Stimulated activated CD4-positive, alpha-beta T cell treated with anti-CD3 and anti-CD28 coated beads, Interleukin-1b, Interleukin-23, amount 100 ng/mL, for 4 hours (primary cell): Measurements from ENCODE around the gene CDCP1.
A peak's percentile ranks its signal among the peaks of the same experiment; 100 is the strongest.
"Not testable (repeated sequence)": the region's sequence is repeated elsewhere in the genome, so short reads cannot be mapped to it uniquely, and the experiment has no call there.

Experiments used
- DNase-seq, 2 donors: peaks; one replicate each; pipeline ENCODE4 v3.0.0-alpha.2; 2020; ENCODE audit warnings: low read depth in 2 of 2

Gene CDCP1

DNA sequence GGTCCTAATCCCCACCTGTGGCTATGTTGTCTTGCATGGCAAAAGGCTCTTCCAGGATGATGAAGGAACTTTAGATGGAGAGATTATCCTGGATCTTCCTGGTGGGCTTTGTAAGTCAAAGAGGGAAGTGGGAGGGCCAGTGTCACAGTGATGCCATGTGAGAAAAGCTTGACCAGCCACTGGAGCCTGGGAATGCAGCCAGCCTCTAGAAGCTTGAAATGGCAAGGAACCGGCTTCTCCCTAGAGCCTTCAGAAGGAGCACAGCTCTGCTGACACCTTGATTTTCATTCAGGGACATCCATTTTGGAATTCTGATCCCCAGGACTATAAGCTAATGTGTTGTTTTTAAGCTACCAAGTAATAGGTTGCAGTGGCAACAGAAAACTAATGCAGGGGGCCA lies 61.8 kb downstream of the CDCP1 start:
- DNase-seq = no peak

DNA sequence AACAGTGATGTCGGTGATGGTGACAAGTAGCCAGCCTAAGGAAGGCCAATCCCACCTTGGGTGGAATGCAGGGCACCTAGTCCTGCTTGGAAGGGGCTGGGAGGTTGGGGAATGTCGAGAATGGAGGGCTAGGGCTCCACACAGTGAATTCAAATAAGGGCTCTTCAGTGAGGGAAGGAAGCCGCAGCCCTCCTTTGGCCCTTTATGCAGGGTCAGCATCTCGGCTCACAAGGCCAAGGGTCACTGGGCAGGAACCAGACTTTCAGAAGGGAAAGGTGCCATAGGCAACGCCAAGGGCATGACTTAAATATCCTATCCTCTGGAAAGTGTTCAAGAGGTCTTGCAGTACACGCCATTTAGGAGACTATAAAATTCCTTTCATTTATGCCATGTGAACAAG lies 63.2 kb downstream of the CDCP1 start:
- DNase-seq = no peak

DNA sequence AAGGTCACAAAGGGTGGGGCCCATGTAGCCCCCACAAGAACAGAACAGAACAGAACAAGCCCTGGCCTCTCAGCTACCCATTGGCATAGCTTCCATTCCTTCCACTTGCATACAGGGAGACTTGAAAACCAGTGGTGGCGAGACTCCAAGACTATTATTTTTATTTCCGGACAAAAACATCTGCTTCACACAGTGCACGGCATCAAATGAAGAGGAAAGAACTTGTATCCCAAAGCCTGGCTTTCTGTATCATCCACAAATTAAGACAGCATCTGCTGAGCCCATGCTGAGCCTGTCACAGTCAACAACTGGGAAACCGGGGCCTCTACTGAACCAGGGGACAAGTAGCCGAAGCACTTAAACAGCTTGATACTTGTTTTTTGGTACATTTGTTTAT lies 64.0 kb downstream of the CDCP1 start:
- DNase-seq = no peak

DNA sequence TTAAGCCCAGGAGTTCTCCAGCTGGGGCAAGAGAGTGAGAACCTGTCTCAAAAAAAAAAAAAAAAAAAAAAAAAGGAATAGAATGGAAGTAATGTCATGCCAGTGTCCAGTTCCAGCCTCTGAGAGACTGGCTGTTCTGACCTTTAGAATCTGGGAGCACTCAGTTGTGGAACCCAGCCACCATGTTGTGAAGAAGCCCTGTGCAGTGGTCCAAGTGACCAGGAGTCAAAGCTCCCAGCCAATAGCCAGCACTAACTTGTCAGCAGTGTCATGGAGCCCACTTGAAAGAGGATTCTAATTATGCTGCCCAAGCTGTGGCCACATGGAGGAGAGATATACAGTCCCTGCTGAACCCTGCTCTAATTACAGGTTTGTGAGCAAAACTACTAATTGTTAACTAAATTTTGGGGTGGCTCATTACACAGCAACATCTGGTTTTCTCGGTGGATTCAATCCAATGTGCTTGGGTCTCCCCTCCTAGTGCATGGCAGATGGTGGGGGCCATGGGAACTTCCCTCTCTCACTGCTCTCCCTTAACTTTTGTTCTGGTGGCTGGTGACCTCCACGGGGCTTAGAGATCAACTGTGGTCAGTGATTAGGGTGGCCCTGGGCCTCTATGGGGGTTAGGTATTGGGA lies 64.6 kb downstream of the CDCP1 start:
- DNase-seq = no peak

- DNase-seq = no peak
Observed at GRCh38 chr3:45080824-45081223, 65.4 kb downstream of the CDCP1 start.

- DNase-seq = no peak
Observed at GRCh38 chr3:45079715-45080114, 66.5 kb downstream of the CDCP1 start.

DNA sequence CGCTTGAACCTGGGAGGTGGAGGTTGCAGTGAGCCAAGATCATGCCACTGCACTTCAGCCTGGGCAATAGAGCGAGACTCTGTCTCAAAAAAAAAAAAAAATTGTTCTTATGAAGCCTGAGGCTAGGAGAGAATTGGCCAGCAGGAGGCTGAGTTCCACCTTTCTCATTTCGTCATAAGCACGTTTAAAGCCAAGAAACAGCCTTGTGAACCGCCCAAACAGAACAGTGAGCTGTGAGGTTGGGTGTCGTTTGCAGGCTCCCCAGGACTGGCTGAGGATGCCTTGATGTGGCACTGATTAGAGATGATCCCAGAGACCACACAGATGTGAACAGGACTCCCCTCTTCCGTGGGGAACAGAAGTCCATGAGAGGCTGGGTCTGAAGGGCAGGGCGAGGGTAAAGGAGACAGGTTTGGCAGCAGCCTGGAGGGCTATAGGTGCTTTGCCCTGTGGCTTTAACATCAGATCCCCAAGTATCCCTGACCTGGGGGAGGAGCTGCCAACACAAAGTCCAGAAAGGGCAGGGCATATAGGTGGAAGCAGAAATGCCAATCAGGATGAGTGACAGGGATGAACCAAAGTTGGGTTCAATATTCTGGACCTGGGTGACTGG lies 67.2 kb downstream of the CDCP1 start:
- DNase-seq = no peak

DNA sequence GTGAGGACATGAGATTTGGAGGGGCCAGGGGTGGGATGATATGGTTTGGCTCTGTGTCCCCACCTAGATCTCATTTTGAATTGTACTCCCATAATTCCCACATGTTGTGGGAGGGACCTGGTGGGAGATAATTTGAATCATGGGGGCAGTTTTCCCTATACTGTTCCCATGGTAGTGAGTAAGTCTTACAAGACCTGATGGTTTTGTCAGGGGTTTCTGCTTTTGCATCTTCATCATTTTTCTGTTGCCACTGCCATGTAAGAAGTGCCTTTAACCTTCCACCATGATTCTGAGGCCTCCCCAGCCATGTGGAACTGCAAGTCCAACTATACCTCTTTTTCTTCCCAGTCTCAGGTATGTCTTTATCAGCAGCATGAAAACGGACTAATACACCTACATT lies 67.9 kb downstream of the CDCP1 start:
- not testable (repeated sequence) for DNase-seq

GRCh38 chr3:45075821-45076625 lies 70.2 kb downstream of the CDCP1 start:
- no peak for DNase-seq

- no peak for DNase-seq
Observed at GRCh38 chr3:45071075-45071474, 75.1 kb downstream of the CDCP1 start.

DNA sequence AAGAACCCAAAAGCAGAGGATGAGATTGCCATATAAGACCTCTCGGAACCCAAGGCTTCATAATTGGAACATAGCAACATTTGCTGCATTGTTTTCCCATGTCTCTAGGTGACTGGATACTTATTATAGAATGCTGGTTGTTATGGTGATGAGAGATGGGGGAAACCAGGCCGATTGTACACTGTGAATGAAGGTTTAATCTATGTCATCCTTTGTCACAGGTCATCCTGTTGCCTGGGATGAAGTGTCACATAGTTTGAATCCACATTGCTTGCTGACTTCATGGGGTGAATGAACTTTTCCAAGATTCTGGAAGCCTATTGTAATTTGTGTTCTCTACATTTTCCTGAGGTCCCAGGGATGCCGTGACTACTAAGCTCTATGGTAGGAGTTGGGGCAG lies 78.2 kb downstream of the CDCP1 start:
- no peak for DNase-seq

GRCh38 chr3:45067486-45067885 lies 78.7 kb downstream of the CDCP1 start:
- DNase-seq = no peak

- no peak for DNase-seq
Observed at GRCh38 chr3:45066109-45066801, 79.9 kb downstream of the CDCP1 start.

DNA sequence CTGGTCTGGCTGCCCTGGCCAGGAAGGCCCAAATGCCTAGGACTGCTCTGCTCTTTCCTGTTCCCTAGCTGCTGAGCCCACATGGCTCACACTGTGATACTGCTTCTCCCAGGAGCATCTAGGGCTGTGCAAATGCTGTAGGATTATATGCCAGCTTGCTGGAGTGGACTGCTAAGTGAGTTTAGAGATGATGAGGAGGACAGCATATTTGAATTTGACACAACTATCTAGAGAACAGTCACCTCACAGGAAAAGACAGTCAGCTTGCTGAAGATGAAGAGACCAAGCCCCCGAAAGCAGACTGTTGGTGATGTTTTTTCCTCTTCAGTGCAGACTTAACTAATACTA lies 80.8 kb downstream of the CDCP1 start:
- DNase-seq = no peak

DNA sequence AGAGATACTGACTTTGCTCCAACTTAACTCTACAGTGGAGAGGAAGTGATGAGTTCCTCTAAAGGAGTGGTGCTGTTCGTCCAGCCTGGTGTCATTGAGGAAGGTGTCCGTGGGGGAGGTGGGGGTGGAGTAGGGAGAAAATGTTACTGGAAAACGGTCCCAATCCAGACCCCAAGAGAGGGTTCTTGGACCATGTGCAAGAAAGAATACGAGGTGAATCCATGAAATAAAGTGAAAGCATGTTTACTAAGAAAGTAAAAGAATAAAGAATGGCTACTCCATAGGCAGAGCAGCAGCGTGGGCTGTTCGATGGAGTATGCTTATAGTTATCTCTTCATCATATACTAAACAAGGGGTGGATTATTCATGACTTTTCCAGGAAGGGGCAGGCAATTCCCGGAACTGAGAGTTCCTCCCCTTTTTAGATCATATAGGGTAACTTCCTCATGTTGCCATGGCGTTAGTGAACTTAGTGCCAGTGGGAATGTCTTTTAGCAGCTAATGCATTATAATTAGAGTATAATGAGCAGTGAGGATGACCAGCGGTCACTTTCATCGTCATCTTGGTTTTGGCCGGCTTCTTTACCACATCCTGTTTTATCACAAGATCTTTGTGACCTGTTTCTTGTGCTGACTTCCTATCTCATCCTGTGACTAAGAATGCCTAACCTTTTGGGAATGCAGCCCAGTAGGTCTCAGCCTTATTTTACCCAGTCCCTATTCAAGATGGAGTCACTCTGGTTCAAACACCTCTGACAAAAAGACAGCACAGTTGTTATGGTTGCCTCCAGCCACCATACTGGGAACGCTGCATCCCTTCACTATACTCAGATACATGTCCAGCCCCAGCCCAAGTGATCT lies 81.4 kb downstream of the CDCP1 start:
- peak; percentile 28 to 70 for DNase-seq

DNA sequence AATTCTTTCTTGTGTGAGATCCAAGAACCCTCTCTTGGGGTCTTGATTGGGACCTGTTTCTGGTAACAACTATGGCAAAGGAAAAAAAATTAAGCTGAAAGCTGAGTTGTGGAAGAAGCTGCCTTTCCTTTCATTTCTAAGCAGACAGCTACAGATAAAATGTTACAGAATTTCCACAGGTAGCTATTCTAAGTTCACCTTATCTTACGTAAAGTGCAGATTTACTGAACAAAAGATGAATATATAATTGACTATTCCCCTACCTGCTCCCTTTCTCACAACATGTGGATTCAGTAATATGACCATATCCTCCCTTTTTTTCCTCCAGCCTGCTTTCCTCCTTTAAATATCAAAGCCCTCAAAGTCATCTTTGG lies 83.5 kb downstream of the CDCP1 start:
- DNase-seq = no peak

GRCh38 chr3:45060165-45060892 lies 85.8 kb downstream of the CDCP1 start:
- no peak for DNase-seq

DNA sequence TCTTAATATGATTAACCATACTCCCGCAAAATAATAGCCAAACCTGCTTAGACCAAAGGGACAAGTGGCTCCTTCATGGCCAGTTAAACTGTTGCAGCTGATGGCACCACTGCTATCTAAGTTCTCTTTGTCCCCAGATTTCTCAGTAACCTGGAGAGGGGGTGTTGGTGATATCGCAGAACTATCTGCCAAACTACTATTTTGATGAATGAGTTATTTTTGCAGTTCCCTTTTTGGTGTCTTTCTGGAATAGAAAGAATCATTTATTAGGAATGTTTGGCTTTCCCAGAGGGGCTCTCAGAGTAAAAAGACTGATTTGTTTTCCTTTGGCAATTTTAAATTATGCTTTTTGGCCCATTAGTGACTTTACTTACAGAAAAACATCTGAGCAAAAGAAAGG lies 87.0 kb downstream of the CDCP1 start:
- DNase-seq = no peak

DNA sequence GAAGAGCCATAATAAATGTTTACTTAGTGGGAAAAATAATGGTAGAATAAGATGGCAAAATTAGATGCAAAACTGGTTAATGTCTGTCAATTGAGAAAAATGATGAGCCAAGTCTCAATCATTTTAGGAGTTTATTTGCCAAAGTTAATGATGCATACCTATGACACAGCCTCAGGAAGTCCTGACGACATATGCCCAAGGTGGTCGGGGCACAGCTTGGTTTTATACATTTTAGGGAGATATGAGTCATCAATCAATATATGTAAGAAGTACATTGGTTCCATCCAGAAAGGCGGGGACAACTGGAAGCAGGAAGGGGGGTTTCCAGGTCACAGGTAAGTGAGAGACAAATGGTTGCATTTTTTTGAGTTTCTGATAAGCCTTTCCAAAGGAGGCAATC lies 88.6 kb downstream of the CDCP1 start:
- DNase-seq = no peak

GRCh38 chr3:45056608-45057301 lies 89.4 kb downstream of the CDCP1 start:
- no peak for DNase-seq
